Right hindlimb (tissue), 1 donor: ENCODE results near the gene NYAP1.
"Not testable (repeated sequence)": the region's sequence is repeated elsewhere in the genome, so short reads cannot be mapped to it uniquely, and the experiment has no call there.

Experiments
- DNase-seq: peaks from one replicate; pipeline ENCODE4 v3.0.0-alpha.2; 2018

NYAP1 gene

DNA sequence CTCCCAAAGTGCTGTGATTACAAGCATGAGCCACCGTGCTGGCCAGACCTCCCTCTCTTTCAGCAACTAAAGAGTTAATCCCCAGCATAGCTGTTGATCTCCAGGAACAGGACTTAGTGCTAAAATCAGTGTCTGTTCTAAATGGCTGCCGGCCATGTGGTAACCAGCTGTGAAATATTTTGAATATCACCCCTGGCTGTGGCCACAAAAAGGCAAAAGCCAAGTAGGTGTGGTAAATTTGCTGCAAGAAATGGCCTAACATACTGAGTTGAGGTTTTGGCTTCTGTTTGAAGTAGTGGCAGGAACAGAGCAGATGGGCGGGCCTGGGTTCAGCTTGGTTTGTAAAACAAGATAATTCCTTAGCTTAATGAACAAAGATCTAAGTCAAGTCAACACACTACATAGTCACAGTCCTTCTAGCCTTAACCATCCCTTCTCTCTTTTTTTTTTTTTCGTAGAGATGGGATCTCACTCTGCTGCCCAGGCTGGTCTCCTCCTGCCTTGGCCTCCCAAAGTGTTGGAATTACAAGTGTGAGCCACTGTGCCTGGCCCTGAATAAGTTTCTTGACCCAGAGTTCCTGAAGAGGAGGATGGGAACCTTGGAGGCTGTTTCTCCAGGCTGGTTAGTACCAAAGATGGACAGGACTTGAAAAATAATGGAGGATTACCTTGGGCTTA lies 32.5 kb downstream of the NYAP1 start:
- DNase-seq = peak; percentile 76

- no peak for DNase-seq
Measured at GRCh38 chr7:100517305-100517704, 33.6 kb downstream of the NYAP1 start.

DNA sequence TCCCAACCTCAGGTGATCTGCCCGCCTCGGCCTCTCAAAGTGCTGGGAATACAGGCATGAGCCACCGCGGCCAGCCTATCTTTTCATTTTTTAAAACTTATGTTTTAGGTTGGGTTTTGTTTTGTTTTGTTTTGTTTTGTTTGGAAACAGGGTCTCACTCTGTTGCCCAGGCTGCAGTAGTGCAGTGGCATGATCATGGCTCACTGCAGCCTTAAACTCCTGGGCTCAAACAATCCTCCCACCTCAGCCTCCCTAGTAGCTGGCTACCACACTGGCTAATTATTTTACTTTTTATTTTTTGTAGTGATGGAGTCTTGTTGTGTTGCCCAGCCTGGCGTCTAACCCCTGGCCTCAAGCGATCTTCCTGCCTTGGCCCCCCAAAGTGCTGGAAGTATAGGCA lies 35.9 kb downstream of the NYAP1 start:
- no peak for DNase-seq

GRCh38 chr7:100520138-100520537 lies 36.4 kb downstream of the NYAP1 start:
- no peak for DNase-seq

DNA sequence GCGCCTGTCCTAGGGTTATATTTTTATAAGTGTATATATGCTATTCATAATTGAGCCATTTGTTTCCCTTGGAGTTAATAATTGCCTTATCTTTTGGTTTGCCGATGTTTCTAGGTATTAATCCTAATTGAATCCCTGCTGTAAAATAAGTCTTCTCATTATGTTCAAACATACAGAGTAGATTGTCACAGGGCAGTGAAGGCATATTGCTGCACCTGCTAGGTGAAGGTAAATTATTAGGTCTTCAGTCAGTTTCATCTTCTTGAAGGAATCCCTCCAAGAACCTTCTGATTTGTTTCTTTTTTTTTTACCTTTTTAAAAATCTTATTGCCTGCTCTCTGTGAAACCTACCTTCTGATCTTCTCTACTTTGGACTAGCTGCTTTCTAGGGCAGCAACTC lies 37.3 kb downstream of the NYAP1 start:
- no peak for DNase-seq

DNA sequence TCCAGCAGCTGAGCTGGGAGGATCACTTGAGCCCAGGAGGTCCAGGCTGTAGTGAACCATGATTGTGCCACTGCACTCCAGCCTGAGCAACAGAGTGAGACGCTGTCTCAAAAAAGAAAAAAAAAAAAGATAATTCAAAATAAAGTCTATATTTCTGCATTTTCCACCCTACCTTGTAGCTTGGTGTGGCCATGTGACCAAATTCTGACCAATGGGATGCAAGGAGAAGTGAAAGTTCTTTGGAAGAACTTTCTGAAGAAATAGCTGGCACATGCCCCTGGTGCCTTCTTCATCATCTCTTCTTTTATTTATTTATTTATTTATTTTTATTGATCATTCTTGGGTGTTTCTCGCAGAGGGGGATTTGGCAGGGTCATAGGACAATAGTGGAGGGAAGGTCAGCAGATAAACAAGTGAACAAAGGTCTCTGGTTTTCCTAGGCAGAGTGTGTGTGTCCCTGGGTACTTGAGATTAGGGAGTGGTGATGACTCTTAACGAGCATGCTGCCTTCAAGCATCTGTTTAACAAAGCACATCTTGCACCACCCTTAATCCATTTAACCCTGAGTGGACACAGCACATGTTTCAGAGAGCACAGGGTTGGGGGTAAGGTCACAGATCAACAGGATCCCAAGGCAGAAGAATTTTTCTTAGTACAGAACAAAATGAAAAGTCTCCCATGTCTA lies 38.3 kb downstream of the NYAP1 start:
- not testable (repeated sequence) for DNase-seq

- not testable (repeated sequence) for DNase-seq
Measured at GRCh38 chr7:100523192-100523591, 39.5 kb downstream of the NYAP1 start.

DNA sequence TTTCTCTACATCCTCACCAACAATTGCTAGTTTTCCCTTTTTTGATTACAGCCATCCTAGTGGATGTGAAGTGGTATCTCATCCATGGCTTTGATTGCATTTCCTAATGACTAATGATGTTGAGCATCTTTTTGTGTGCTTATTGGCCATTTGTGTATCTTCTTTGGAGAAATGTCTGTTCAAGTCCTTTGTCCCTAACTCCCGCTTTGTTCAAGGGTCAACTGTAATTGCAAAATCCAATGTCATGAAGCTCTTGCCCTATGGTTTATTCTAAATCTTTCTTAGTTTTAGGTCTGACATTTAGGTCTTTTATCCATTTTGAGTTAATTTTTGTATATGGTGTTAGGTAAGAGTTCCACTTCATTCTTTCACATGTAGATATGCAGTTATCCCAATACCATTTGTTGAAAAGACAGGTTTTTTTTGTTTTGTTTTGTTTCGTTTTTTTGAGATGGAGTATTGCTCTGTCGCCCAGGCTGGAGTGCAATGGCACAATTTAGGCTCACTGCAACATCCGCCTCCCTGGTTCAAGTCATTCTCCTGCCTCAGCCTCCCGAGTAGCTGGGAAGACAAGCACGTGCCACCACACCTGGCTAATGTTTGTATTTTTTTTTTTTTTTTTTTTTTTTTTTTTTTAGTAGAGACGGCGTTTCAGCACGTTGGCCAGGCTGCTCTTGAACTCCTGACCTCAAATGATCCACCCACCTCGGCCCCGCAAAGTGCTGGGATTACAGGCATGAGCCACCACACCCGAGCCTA lies 44.6 kb downstream of the NYAP1 start:
- DNase-seq = not testable (repeated sequence)

- no peak for DNase-seq
Measured at GRCh38 chr7:100532165-100533022, 48.7 kb downstream of the NYAP1 start.

GRCh38 chr7:100535982-100536381 lies 52.3 kb downstream of the NYAP1 start:
- DNase-seq = not testable (repeated sequence)

- DNase-seq = not testable (repeated sequence)
Measured at GRCh38 chr7:100536695-100537094, 53.0 kb downstream of the NYAP1 start.

GRCh38 chr7:100538348-100538653 lies 54.6 kb downstream of the NYAP1 start:
- DNase-seq = no peak

GRCh38 chr7:100538654-100539435 lies 55.1 kb downstream of the NYAP1 start, which contains the start of gene AGFG2:
AGFG2 (plus strand) TSS chr7:100539203; CDS start chr7:100539347, 144 bp downstream.
- peak; percentile 100 for DNase-seq

- DNase-seq = no peak
Measured at GRCh38 chr7:100539436-100540006, 55.8 kb downstream of the NYAP1 start.

DNA sequence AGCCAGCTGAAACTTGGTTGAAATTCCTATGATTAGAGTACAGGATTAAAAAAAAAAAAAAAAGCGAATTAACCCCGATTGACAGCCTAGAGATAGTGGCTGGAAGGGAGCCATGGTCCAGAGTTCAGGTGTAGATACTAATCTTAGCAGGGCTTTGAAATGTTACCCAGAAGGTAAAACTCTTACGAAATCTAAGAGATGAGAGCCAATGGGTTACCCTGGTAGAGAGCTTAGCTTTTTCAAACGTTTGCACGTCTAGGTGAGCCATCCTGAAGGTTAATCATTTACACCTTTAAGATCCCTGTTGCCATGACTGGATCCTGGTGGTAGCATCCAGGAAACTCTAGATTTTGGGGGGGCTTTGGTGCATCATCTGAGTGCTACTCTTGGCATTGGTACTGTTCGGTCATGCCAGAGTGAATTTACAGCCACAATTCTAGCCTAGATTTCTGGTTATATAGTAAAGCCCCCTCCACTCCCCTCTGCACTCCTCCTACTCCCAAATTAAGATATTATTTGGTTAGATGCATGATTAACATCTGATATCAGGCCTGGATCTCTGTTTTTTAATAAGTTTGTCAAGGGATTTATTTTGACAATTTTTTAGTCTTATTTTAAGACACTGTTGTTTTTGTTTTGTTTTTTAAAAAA lies 56.5 kb downstream of the NYAP1 start:
- DNase-seq = no peak

GRCh38 chr7:100541309-100541708 lies 57.6 kb downstream of the NYAP1 start:
- not testable (repeated sequence) for DNase-seq

- DNase-seq = no peak
Measured at GRCh38 chr7:100543586-100543985, 59.9 kb downstream of the NYAP1 start.

GRCh38 chr7:100544386-100544785 lies 60.7 kb downstream of the NYAP1 start:
- no peak for DNase-seq
